Nephron (organoid): ENCODE measurements around the gene UTS2.

ENCODE experiments used
- H3K27ac Mint-ChIP-seq, 3 experiments: 2 replicates each; pipeline ENCODE4 v1.8.0; 2020; ENCODE audit warnings: mixed read lengths in 3 of 3, mild to moderate bottlenecking in 2 of 3, moderate library complexity in 1 of 3
- H3K27me3 Mint-ChIP-seq: 2 replicates; pipeline ENCODE4 v1.8.0; 2021; ENCODE audit warnings: low read depth, mild to moderate bottlenecking, moderate library complexity, mixed read lengths
- H3K36me3 Mint-ChIP-seq: 2 replicates; pipeline ENCODE4 v1.8.0; 2020; ENCODE audit warnings: low read depth, mixed read lengths
- H3K4me1 Mint-ChIP-seq: 2 replicates; pipeline ENCODE4 v1.8.0; 2020; ENCODE audit warnings: mixed read lengths
- H3K4me3 Mint-ChIP-seq, 3 experiments: 2 replicates each; pipeline ENCODE4 v1.8.0; 2020; ENCODE audit warnings: mild to moderate bottlenecking in 3 of 3, mixed read lengths in 3 of 3, moderate library complexity in 2 of 3
- H3K9me3 Mint-ChIP-seq: 2 replicates; pipeline ENCODE4 v1.8.0; 2020; ENCODE audit warnings: mixed read lengths
- TF ChIP-seq, protein P1 (sequence below), 3 experiments: fragments of 200-600 bp; sonication (generic); IDR thresholded peaks; one replicate each; pipeline ENCODE4 v1.5.0; 2021; ENCODE audit warnings: antibody characterized with exemption in 3 of 3; ENCODE audit not compliant: unreplicated experiment in 3 of 3

UTS2 gene

DNA sequence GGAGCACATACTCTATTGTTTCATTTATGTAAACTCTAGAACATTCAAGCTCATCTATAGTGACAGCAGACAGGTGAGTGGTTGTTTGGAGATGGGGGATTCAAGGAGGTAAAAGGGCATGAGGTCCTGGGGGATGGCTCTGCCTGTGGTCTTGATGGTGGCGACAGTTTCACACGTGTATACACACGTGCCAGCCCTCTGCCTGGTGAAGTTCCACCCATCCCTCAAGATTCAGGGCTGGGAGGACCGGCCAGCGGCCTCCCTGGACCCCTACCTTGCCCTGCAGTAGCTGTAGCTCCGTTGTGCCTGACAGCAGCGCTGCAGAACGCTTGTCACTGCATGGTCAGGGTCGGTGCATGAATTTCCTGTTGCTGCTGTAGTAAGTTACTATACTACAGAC lies 38.9 kb upstream of the UTS2 start:
- TF ChIP-seq, protein P1, sequence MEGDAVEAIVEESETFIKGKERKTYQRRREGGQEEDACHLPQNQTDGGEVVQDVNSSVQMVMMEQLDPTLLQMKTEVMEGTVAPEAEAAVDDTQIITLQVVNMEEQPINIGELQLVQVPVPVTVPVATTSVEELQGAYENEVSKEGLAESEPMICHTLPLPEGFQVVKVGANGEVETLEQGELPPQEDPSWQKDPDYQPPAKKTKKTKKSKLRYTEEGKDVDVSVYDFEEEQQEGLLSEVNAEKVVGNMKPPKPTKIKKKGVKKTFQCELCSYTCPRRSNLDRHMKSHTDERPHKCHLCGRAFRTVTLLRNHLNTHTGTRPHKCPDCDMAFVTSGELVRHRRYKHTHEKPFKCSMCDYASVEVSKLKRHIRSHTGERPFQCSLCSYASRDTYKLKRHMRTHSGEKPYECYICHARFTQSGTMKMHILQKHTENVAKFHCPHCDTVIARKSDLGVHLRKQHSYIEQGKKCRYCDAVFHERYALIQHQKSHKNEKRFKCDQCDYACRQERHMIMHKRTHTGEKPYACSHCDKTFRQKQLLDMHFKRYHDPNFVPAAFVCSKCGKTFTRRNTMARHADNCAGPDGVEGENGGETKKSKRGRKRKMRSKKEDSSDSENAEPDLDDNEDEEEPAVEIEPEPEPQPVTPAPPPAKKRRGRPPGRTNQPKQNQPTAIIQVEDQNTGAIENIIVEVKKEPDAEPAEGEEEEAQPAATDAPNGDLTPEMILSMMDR (IDR thresholded peaks at IDR 0.05; ENCODE audit: unreplicated experiment in 3 of 3): no peak
- no peaks in the 10 kb centered on the region for H3K4me1 Mint-ChIP-seq
- H3K36me3 Mint-ChIP-seq: no peaks in the 10 kb centered on the region
- no peak overlapping the region for H3K4me3 Mint-ChIP-seq
- no peak overlapping the region for H3K27ac Mint-ChIP-seq
- H3K9me3 Mint-ChIP-seq: no peaks in the 10 kb centered on the region
- H3K27me3 Mint-ChIP-seq: peaks cover 20% of the 10 kb centered on the region

DNA sequence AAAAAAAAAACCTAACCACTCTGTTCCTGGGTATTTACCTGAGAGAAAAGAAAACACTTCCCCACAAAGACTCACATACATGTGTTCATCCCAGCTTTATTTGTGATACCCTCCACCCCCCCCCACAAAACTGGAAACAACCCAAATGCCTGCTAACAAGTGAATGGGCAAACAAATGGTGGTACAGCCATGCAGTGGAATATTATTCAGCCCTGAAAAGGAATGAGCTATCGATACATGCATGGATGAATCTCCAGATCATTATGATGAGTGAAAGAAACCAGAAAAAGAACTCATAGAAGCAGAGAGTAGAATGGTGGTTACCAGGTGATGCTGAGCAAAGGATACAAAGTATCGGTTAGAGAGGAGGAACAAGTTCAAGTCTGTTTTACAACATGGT lies 38.0 kb upstream of the UTS2 start:
- Mint-ChIP-seq H3K27me3 (peaks cover 28% of the 10 kb centered on the region), H3K4me3 (no peak overlapping the region), H3K9me3 (no peaks in the 10 kb centered on the region), H3K27ac (no peak overlapping the region), H3K36me3 (no peaks in the 10 kb centered on the region), H3K4me1 (no peaks in the 10 kb centered on the region)
- TF ChIP-seq, protein P1 (IDR thresholded peaks at IDR 0.05; ENCODE audit: unreplicated experiment in 3 of 3): no peak

- Mint-ChIP-seq H3K36me3 (no peaks in the 10 kb centered on the region), H3K9me3 (no peaks in the 10 kb centered on the region), H3K27me3 (peaks cover 41% of the 10 kb centered on the region), H3K4me3 (no peak overlapping the region), H3K4me1 (no peaks in the 10 kb centered on the region), H3K27ac (no peak overlapping the region)
- TF ChIP-seq, protein P1 (IDR thresholded peaks at IDR 0.05; ENCODE audit: unreplicated experiment in 3 of 3): no peak
Measured at GRCh38 chr1:7888248-7889081, 35.6 kb upstream of the UTS2 start.

DNA sequence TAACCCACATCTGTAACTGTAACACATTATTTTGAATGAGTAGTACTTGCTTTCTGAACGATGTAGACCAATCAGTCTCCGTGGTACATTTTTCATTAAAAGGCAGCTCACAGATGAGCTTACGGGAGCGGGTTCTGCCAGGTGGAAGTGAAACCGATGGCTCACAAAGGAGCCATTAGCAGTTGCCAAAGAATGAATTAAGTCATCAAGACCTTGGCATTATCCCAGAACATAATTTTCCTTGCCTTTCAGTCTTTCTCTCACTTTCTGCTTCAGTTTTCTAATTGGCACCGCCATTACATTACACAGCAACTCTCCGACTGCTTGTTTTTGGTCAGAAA lies 33.5 kb upstream of the UTS2 start:
- TF ChIP-seq, protein P1 (IDR thresholded peaks at IDR 0.05; ENCODE audit: unreplicated experiment in 3 of 3): no peak
- Mint-ChIP-seq H3K4me1 (no peaks in the 10 kb centered on the region), H3K36me3 (no peaks in the 10 kb centered on the region), H3K27me3 (peaks cover 37% of the 10 kb centered on the region), H3K9me3 (no peaks in the 10 kb centered on the region), H3K27ac (no peak overlapping the region), H3K4me3 (no peak overlapping the region)

DNA sequence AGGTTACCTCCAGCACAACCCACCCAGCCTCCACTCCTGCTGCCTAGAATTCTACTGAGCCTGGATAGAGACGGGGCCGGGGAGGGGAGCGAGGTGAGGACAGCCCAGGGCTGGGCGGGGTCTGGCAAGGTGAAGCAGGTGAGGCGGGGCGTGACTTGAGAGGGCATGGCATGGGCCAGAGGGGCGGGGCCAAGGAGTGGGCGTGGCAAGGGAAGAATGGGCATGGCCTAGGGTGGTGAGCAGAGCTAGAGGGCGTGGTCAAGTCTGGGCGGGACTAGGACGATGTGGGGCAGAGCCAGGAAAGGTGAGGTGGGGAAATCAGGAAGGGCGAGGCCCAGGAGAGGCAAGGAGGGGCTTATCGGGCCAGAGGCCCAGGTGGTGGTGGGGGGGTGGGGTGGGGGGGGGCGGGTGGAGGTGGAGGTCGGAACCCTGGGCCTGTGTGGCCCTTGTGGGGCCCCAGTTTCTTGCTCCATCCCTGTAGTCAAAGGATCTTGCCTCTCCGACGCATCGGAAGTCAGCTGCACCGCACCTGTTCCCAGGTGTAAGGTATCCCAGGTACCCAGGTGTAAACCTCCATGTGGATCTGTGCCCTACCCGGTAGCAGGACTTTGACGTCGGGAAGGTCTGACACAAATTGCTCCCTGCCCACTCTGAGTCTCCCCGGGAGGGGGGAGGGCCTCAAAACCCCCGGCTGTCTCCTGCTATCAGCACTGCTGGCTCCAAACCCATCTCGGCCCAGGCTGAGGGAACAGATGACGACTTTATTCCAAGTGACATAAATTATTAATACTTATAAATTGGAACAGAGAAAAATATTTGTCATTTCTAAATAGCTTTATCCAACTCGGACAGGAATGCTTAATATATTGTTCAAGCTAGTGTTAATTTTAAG lies 32.9 kb upstream of the UTS2 start:
- TF ChIP-seq, protein P1 (IDR thresholded peaks at IDR 0.05; ENCODE audit: unreplicated experiment in 3 of 3): no peak
- Mint-ChIP-seq H3K4me3 (no peak overlapping the region), H3K36me3 (no peaks in the 10 kb centered on the region), H3K4me1 (no peaks in the 10 kb centered on the region), H3K9me3 (no peaks in the 10 kb centered on the region), H3K27me3 (peaks cover 37% of the 10 kb centered on the region), H3K27ac (no peak overlapping the region)
